Activated B cell treated with CpG ODN at 0.5 μM for 24 hours (primary cell): ENCODE results near the gene GSKIP. TPM values are rescaled to one million over a fixed set of nuclear protein-coding genes. Genes with fewer than 3 reads are reported as not detected.

Experiments used
- ATAC-seq: fragments of 200-7000 bp; cut with Tn5 transposase; one replicate; pipeline ENCODE4 v1.10.0; 2021; ENCODE audit warnings: low read depth, mild to moderate bottlenecking, moderate library complexity
- CTCF ChIA-PET: fragments of 350-600 bp; sonication (Branson Sonifier 250); formaldehyde crosslinking; loops from one replicate; lab custom pipeline; 2021; ENCODE audit warnings: antibody characterized with exemption; lab: Charles Lee
- POLR2A ChIA-PET: fragments of 350-600 bp; sonication (Branson Sonifier 250); formaldehyde crosslinking; loops from one replicate; lab custom pipeline; 2021; ENCODE audit warnings: antibody characterized with exemption; lab: Charles Lee
- DNase-seq: peaks from one replicate; pipeline ENCODE4 v3.0.0; 2022
- H3K27ac Mint-ChIP-seq: one replicate; pipeline ENCODE4 v1.8.0; 2020; ENCODE audit warnings: mixed read lengths
- H3K27me3 Mint-ChIP-seq: one replicate; pipeline ENCODE4 v1.8.0; 2021; ENCODE audit warnings: mixed read lengths
- H3K36me3 Mint-ChIP-seq: one replicate; pipeline ENCODE4 v1.8.0; 2021; ENCODE audit warnings: low read depth, mixed read lengths
- H3K4me1 Mint-ChIP-seq: one replicate; pipeline ENCODE4 v1.8.0; 2021; ENCODE audit warnings: mixed read lengths
- H3K4me3 Mint-ChIP-seq: one replicate; pipeline ENCODE4 v1.8.0; 2020; ENCODE audit warnings: mild to moderate bottlenecking, mixed read lengths
- H3K9me3 Mint-ChIP-seq: one replicate; pipeline ENCODE4 v1.8.0; 2020; ENCODE audit warnings: mixed read lengths
- CTCF ChIP-seq: fragments of 200-600 bp; IDR thresholded peaks from one replicate; pipeline ENCODE4 v1.8.0; 2022; ENCODE audit warnings: antibody characterized with exemption, mild to moderate bottlenecking
- intact Hi-C: fragments of 100-400 bp; cut with micrococcal nuclease; formaldehyde crosslinking; loops from one replicate; pipeline ENCODE4 v1.15.1; 2024
- total RNA-seq: library from RNA; stranded (reverse); gene quantifications from 2 replicates; pipeline ENCODE4 v1.2.3, GENCODE V29; 2022

Gene GSKIP
- total RNA-seq, 1 donor from 2014 or later, result 15.3 TPM

GRCh38 chr14:96417254-96417653 is 53.9 kb downstream of the GSKIP start:
- no peaks in the 10 kb centered on the region for H3K4me1 Mint-ChIP-seq
- H3K4me3 Mint-ChIP-seq, result no peak overlapping the region
- DNase-seq (no peak), ATAC-seq (no peak)
- H3K27me3 Mint-ChIP-seq, result no peaks in the 10 kb centered on the region
- POLR2A ChIA-PET, result no interaction called here
- CTCF ChIA-PET, result interaction anchor here (1.1 kb wide), 1 partner anchor 120 kb away, joined by 3 read pairs; no protein-coding TSS in a partner anchor
- no peak for TF ChIP-seq CTCF
- no peaks in the 10 kb centered on the region for H3K36me3 Mint-ChIP-seq
- no peaks in the 10 kb centered on the region for H3K9me3 Mint-ChIP-seq
- intact Hi-C loops, result no loop called here
- no peak overlapping the region for H3K27ac Mint-ChIP-seq

DNA sequence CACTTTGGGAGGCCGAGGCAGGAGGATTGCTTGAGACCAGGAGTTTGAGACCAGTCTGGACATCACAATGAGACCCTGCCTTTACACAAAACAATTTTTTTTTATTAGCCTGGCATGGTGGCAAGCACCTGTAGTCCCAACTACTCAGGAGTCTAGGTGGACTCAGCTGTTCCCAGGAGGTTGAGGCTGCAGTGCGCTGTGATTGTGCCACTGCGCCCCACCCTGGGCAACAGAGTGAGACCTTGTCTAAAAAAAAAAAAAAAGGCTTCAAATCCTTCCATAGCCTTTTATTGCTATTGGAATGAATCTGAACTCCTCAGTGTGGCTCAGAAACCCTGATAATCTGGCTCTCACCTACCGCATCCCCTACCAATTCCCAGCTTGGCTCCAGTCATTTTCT is 54.7 kb downstream of the GSKIP start:
- TF ChIP-seq CTCF, result no peak
- Mint-ChIP-seq H3K36me3 (no peaks in the 10 kb centered on the region), H3K4me1 (no peaks in the 10 kb centered on the region), H3K9me3 (no peaks in the 10 kb centered on the region), H3K4me3 (no peak overlapping the region), H3K27ac (no peak overlapping the region), H3K27me3 (no peaks in the 10 kb centered on the region)
- no peak for ATAC-seq
- DNase-seq, result no peak
- CTCF ChIA-PET, result interaction anchor here (1.1 kb wide), 1 partner anchor 121 kb away, joined by 3 read pairs; no protein-coding TSS in a partner anchor
- intact Hi-C loops, result no loop called here
- POLR2A ChIA-PET, result no interaction called here

- POLR2A ChIA-PET, result interaction anchor here (0.7 kb wide), 1 partner anchor 106 kb away, joined by 4 read pairs; no protein-coding TSS in a partner anchor
- Mint-ChIP-seq H3K36me3 (no peaks in the 10 kb centered on the region), H3K4me1 (peaks cover 6% of the 10 kb centered on the region), H3K9me3 (no peaks in the 10 kb centered on the region), H3K27ac (no peak overlapping the region), H3K4me3 (no peak overlapping the region), H3K27me3 (peaks cover 2% of the 10 kb centered on the region)
- TF ChIP-seq CTCF, result no peak
- DNase-seq, result no peak
- CTCF ChIA-PET, result interaction anchor here (1.2 to 1.6 kb wide), 2 partner anchors 9 to 123 kb away, joined by 4 read pairs; no protein-coding TSS in a partner anchor
- intact Hi-C loops, result loop anchor here (5.0 to 10.0 kb wide), 3 partner anchors 79 to 526 kb away; no protein-coding TSS in a partner anchor
- no peak for ATAC-seq
Measured at GRCh38 chr14:96421236-96421635, 57.9 kb downstream of the GSKIP start.

- H3K36me3 Mint-ChIP-seq, result no peaks in the 10 kb centered on the region
- no peak overlapping the region for H3K27ac Mint-ChIP-seq
- peaks cover 18% of the 10 kb centered on the region for H3K4me1 Mint-ChIP-seq
- no peak for ATAC-seq
- intact Hi-C loops, result loop anchor here (5.0 to 10.0 kb wide), 3 partner anchors 81 to 528 kb away; no protein-coding TSS in a partner anchor
- no peak overlapping the region for H3K4me3 Mint-ChIP-seq
- no peak for DNase-seq
- peaks cover 2% of the 10 kb centered on the region for H3K27me3 Mint-ChIP-seq
- TF ChIP-seq CTCF, result no peak
- CTCF ChIA-PET, result interaction anchor here (3.2 kb wide), 1 partner anchor 126 kb away, joined by 31 read pairs; no protein-coding TSS in a partner anchor
- POLR2A ChIA-PET, result no interaction called here
- H3K9me3 Mint-ChIP-seq, result no peaks in the 10 kb centered on the region
Measured at GRCh38 chr14:96422992-96423391, 59.7 kb downstream of the GSKIP start.

DNA sequence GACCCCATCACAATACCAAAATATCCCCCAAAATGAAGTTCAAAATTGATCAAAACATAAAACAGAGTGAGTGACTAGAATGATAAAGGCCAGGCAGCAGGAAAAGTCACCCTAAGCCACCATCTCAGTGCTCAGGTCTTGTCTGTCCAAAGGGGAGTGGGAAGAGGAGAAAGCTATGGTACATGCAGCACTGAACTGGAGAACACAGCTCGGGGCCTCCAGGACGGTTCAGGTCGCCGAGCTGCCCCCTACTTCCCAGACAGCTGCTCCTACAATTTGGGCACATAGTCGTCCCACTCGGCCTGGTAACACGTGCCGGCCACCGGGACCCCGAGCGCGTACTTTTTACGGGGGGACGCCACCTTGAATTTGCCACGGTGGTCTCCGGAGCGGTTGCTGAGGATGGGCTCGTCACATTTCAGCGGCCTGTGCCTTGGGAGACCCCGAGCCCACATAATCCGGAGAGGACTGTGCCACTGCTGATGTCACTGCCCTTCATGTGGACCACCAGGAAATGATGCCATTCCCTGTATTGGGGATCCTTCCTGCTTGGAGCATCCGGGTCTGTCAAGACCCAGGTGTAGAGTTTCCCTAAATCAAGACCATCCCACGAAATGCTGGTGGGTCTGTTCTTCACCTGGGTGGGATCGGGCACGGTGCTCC is 60.3 kb downstream of the GSKIP start:
- intact Hi-C loops, result loop anchor here (1.0 to 10.0 kb wide), 9 partner anchors 31 to 862 kb away; partner anchors contain the start of genes AK7, ATG2B, GSKIP and PAPOLA
- CTCF ChIA-PET, result interaction anchor here (3.2 kb wide), 1 partner anchor 127 kb away, joined by 31 read pairs; no protein-coding TSS in a partner anchor
- no peak for ATAC-seq
- Mint-ChIP-seq H3K4me1 (peaks cover 21% of the 10 kb centered on the region), H3K4me3 (peak overlapping the region; percentile 79), H3K27ac (no peak overlapping the region), H3K9me3 (no peaks in the 10 kb centered on the region), H3K36me3 (no peaks in the 10 kb centered on the region), H3K27me3 (peaks cover 2% of the 10 kb centered on the region)
- DNase-seq, result no peak
- no peak for TF ChIP-seq CTCF
- POLR2A ChIA-PET, result no interaction called here
